ENCODE results near the gene CD2BP2. TPM values are rescaled to one million over a fixed set of nuclear protein-coding genes. Genes with fewer than 3 reads are reported as not detected.
A peak's percentile ranks its signal among the peaks of the same experiment; 100 is the strongest.

Gene CD2BP2
- total RNA-seq, 1 experiment from 2014 or later: 44.2 TPM

DNA sequence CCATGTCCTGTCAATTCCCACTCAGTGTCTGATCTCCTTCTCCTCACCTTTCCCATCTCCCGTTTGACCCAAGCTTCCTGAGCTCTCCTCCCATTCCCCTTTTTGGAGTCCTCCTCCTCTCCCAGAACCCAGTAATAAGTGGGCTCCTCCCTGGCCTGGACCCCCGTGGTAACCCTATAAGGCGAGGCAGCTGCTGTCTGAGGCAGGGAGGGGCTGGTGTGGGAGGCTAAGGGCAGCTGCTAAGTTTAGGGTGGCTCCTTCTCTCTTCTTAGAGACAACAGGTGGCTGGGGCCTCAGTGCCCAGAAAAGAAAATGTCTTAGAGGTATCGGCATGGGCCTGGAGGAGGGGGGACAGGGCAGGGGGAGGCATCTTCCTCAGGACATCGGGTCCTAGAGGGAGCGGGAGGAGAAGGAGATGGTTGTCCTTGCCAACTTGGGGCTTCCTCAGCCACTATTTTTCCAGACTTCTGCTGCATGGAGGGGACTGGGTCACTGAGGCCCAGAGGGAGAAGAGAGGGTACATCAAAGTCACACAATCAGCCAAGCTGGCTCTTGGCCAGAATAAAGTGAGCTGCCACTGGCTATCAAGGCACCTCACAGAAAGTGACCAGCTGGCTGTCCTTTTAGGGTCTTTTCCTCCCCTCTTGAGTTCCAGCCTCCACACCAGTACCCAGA is 17.1 kb upstream of the CD2BP2 start:
- DNase-seq: no peak
- Histone ChIP-seq H3K4me3 (ENCODE audit: insufficient read depth, low read depth, low read length) (no peak overlapping the region), H3K27me3 (ENCODE audit: control insufficient read depth, insufficient read depth, low read length) (no peaks in the 10 kb centered on the region), H3K36me3 (replicated peaks; ENCODE audit: control insufficient read depth, insufficient read depth, low read length) (no peaks in the 10 kb centered on the region)

DNA sequence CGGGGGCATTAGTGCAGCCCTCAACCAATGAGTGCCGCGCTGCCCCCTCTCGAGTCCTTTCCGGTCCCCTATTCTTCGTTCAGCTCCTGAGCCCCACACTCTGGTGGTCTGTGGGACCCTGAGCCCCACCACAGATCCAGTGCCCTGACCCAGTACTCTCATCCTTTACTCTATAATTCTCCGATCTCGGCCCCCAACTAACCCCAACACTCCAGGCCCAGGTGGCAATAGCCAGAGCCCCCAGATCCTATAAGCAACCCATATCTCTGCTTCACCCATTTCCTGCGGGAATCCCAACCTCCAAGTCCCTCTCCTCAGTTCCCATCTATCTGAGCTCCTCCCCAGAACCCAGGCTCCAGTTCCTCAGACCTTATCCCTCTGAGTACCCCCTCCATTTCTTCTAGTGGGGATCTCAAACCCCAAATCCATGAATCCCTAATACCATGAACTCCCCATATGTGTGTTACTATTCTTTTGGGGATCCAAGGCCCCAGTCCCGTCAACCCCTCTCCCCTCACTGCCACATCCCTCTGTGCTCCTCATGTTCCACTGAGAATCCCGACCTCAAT is 16.2 kb upstream of the CD2BP2 start:
- DNase-seq: no peak
- Histone ChIP-seq H3K4me3 (ENCODE audit: insufficient read depth, low read depth, low read length) (peak overlapping the region; percentile 43), H3K27me3 (ENCODE audit: control insufficient read depth, insufficient read depth, low read length) (no peaks in the 10 kb centered on the region), H3K36me3 (replicated peaks; ENCODE audit: control insufficient read depth, insufficient read depth, low read length) (no peaks in the 10 kb centered on the region)

DNA sequence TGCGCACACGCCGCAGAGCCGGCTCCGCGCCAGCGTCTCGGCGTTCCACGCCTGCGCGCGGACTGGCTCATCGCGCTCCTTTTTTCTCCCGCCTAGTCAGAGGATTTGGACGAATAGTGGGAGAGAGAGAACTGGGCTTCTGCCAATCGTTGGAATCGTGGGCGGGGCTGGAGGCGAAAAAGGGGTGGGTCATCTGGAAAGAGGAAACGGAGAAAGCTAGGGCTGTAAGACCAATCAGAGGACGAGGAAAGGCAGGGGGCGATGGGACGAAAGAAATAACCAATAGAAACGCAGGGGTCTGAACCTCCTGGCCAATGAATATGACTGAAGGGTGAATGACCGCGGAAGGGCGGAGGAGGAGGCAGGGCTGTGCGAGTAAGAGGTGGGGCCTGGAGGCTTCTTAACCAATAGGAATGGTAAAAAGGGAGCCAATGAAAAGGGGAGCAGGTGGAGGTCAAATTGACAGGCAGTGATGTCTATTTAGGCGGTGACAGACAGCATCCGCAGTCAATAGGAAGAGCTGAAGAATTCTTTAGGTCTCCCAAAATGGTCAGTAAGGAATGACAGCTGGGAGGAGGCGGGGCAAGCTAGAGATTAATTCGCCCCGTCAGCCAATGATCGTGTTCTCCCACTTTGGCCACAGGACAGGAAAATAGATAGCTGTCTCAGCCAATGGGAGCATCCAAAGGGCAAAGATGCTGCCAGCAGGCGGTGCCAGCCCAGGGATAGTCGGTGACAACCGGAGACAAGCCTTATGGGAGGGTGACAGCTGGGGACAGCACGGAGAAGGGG is 15.5 kb upstream of the CD2BP2 start, which contains the start of gene TBC1D10B:
TBC1D10B (minus strand) TSS at position 39 of the 792 bp plus-strand sequence. CDS start 311 bp downstream, outside the sequence.
- H3K4me3 ChIP-seq (ENCODE audit: insufficient read depth, low read depth, low read length): peak within 1 kb of the TSS; percentile 62
- H3K36me3 ChIP-seq (replicated peaks; ENCODE audit: control insufficient read depth, insufficient read depth, low read length): no peaks in the 10 kb centered on the region
- H3K27me3 ChIP-seq (ENCODE audit: control insufficient read depth, insufficient read depth, low read length): no peaks in the 10 kb centered on the region
- DNase-seq: peak; percentile 98

DNA sequence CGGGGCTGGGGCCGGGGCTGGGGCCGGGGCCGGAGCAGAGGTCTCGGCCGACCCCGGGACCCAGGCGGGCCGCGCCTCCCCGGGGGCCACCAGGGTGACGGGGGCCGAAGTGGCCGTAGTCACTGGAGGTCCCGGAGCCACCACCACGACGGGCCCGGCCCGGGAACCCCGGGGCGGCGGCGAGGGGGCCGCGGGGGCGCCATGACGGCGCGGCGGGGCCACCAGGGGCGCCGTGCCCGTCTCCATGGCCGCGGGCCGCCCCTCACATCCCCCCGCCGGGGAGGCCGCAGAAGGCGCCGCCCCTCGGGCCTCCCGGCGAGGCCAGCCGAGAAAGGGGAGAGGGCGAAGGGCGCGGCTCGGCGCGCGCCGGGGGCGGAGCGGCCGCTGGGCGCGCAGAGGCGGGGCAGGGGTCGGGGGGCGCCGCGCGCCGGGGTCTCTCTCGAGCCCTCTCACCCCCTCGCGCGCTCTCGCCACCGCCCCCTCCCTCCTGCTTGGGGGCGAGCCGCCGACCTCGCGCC is 14.9 kb upstream of the CD2BP2 start:
- no peaks in the 10 kb centered on the region; the same call in 1 of the 2 replicates for H3K36me3 ChIP-seq (replicated peaks; ENCODE audit: control insufficient read depth, insufficient read depth, low read length)
- no peaks in the 10 kb centered on the region for H3K27me3 ChIP-seq (ENCODE audit: control insufficient read depth, insufficient read depth, low read length)
- no peak for DNase-seq
- peak overlapping the region; percentile 62 for H3K4me3 ChIP-seq (ENCODE audit: insufficient read depth, low read depth, low read length)

DNA sequence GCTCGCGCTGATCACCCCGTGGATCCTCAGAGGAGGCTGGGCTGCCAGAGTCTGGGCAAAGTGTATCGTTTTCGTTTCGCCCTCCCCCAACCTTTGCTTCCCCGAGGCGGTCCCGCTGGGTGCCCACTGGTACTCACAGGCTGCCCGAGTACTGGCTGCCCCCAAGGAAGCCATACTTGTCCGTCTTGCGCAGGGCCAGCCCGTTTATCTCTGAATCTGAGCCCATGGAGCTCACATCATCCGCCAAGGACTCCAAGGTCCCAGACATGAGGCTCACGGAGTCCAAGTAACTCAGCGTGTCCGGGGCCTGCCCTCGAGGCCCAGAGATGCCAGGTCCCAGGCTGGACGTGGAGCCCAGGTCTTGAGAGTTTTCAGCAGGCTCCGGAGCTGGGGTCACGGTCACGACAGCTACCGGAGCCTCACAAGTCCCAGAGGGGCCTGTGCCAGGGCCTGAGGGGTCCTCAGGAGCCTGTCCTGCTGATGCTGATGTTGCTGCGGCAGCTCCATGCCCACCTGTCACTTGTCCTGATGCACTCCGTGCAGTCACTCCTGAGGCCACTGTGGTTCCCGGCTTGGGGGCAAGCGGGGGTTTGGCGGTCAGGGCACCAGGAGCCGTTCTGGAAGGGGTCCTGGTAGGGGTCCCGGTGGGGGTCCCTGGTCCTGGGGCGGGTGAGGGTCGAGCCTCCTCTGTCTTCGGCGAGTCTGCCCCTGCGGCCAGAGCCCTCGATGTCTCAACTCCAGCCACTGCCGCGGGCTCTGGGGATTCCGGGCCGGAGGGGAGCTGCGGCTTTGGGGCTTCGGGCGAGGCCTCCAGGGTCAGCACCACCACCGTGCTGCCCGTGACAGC is 14.2 kb upstream of the CD2BP2 start:
- Histone ChIP-seq H3K36me3 (replicated peaks; ENCODE audit: control insufficient read depth, insufficient read depth, low read length) (peaks cover 1% of the 10 kb centered on the region), H3K4me3 (ENCODE audit: insufficient read depth, low read depth, low read length) (peak overlapping the region; percentile 62), H3K27me3 (ENCODE audit: control insufficient read depth, insufficient read depth, low read length) (no peaks in the 10 kb centered on the region)
- DNase-seq: no peak

DNA sequence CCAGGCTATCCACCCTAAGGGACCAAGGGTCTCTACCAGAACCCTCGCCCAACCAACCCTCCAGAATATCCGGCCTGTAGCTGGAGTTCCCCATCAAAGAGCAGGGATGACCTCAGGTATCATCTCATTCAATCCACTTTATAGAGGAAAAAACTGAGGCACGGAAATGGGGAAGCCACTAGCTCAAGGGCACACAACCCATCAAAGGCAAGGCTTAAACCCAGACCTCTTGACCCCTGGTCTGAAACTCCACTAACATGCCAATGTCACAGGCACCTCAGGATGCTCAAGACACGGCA is 13.6 kb upstream of the CD2BP2 start:
- no peaks in the 10 kb centered on the region for H3K27me3 ChIP-seq (ENCODE audit: control insufficient read depth, insufficient read depth, low read length)
- peaks cover 1% of the 10 kb centered on the region for H3K36me3 ChIP-seq (replicated peaks; ENCODE audit: control insufficient read depth, insufficient read depth, low read length)
- no peak for DNase-seq
- peak overlapping the region; percentile 62 for H3K4me3 ChIP-seq (ENCODE audit: insufficient read depth, low read depth, low read length)

DNA sequence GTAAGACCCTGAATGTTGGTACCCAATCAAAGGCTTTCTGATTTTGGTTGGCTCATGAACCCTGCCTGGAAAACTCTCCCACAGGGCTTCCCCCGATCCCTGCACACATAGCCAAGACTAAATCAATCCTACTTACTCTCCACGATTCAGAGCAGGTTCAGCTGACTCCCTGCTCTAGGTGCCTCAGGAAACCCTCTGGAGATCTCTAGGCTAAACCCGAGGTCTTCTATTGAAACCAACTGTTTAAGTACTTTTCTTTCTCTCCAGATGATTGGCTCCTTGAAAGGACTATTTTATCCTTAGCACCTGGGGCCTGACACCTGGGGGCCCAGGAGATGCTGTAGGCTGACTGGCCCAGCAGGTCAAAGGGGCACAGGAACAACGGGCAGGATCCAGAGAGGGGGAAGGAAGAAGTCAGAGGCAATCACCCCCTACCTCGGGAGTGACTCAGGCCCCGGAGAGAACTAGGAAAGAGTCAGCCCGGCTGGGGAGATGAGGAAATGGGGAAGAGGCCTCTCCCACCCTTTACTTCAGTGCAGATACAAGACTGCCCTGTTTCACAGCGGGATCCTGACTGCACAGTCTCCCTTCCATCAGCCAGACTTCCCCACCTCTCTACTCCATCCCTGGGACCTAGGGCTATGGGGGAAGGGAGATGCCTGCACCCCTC is 13.1 kb upstream of the CD2BP2 start:
- Histone ChIP-seq H3K36me3 (replicated peaks; ENCODE audit: control insufficient read depth, insufficient read depth, low read length) (peaks cover 1% of the 10 kb centered on the region), H3K4me3 (ENCODE audit: insufficient read depth, low read depth, low read length) (peak overlapping the region; percentile 62), H3K27me3 (ENCODE audit: control insufficient read depth, insufficient read depth, low read length) (no peaks in the 10 kb centered on the region)
- no peak for DNase-seq

DNA sequence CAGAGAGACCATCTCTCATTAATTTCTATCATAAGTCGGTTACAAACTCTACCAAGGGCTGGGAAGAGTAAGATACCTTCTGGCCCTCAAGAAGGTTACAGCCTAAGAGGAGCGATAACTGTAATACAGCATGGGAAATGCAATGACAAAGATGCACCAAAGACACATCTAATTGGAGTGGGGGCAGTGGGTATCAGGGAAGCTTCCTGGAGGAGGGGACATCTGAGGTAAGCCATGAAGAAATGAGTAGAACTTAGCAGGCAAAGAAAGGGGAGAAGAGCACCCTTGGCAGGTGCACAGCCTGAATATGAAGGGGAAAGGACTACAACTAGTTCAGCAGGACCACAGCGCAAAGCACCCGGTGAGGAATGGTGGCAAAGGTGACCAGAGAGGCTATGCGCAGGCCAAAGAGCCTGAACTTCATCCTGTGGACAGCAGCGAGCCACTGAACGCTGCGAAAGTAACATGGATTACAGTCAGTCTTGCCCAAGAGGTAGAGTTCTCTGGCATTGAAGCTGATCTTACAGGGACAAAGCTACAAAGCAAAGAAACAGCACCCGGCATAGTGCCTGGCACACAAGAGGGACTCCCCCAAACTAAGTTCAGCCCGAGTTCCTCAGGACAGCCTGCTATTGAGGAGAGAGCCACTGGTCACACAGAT is 12.4 kb upstream of the CD2BP2 start:
- H3K27me3 ChIP-seq (ENCODE audit: control insufficient read depth, insufficient read depth, low read length): no peaks in the 10 kb centered on the region
- no peak for DNase-seq
- H3K36me3 ChIP-seq (replicated peaks; ENCODE audit: control insufficient read depth, insufficient read depth, low read length): peaks cover 1% of the 10 kb centered on the region
- H3K4me3 ChIP-seq (ENCODE audit: insufficient read depth, low read depth, low read length): no peak overlapping the region

DNA sequence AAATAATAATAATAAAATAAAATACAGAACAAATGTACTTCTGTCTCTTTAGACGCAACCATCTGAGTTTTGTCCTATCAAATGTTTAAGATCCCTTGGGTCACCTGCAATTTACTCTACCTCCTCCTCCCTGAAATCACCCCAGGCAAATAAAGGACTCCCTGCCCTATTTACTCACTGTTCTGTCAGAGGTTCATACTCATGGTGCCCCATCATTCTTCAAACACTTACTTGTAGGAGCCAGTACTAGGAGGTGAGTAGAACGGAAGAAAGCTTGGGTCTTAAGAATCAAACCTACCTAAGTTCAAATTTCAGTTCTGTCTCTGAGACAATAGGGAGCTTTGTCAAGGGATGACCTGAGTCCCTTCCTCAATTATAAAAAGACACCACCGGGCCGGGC is 11.4 kb upstream of the CD2BP2 start:
- H3K36me3 ChIP-seq (replicated peaks; ENCODE audit: control insufficient read depth, insufficient read depth, low read length): peaks cover 1% of the 10 kb centered on the region
- H3K27me3 ChIP-seq (ENCODE audit: control insufficient read depth, insufficient read depth, low read length): no peaks in the 10 kb centered on the region
- no peak for DNase-seq
- H3K4me3 ChIP-seq (ENCODE audit: insufficient read depth, low read depth, low read length): no peak overlapping the region

DNA sequence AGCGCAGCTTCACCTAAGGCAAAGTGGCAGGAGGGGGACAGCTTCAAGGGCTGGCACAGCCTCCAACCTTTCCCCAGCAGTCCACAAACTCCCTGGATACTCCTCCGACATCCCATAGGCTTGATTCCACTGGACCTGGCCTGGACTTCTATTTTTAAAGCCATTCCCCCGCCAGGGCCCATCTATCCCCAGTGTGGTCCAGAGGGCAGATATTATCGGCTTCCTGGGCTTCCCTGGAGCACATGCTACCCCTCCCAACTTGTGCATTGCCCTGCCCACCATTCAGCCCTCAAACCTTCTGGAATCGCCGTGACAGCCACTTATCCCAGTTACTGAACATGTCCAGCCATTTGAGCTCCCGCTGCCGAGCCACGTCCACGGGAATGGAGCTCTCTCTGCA is 10.1 kb upstream of the CD2BP2 start:
- H3K36me3 ChIP-seq (replicated peaks; ENCODE audit: control insufficient read depth, insufficient read depth, low read length): peaks cover 1% of the 10 kb centered on the region
- no peaks in the 10 kb centered on the region for H3K27me3 ChIP-seq (ENCODE audit: control insufficient read depth, insufficient read depth, low read length)
- DNase-seq: no peak
- no peak overlapping the region for H3K4me3 ChIP-seq (ENCODE audit: insufficient read depth, low read depth, low read length)

DNA sequence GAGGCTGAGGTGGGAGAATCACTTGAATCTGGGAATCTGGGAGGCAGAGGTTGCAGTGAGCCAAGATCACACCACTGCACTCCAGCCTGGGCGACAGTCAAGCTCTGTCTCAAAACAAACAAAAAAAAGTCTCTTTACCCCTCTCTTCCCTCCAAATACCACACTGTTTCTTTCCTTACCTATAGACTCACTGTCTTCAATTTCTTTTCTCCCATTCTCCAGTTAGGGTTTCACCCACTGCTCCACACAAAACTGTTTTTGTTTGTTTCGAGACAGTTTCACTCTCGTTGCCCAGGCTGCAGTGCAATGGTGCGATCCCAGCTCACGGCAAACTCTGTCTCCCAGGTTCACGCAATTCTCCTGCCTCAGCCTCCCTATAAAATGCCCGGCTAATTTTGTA is 6.1 kb upstream of the CD2BP2 start:
- DNase-seq: no peak
- peaks cover 1% of the 10 kb centered on the region for H3K36me3 ChIP-seq (replicated peaks; ENCODE audit: control insufficient read depth, insufficient read depth, low read length)
- H3K4me3 ChIP-seq (ENCODE audit: insufficient read depth, low read depth, low read length): no peak overlapping the region
- no peaks in the 10 kb centered on the region for H3K27me3 ChIP-seq (ENCODE audit: control insufficient read depth, insufficient read depth, low read length)

DNA sequence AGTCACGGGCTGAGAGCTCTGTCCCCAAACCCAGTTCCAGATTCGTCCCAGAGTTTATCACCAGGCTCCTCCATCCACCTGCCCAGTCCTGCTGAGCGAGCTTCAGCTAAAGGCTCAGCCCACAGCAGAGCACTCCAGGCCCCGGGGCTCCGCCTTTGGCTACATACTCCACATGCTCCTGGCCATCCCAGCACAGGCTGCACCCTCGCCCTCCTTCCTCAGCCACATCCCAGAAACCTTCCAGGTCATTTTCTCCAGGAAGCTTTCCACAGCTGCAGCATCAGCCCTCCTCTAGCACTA is 4.7 kb upstream of the CD2BP2 start:
- no peaks in the 10 kb centered on the region for H3K27me3 ChIP-seq (ENCODE audit: control insufficient read depth, insufficient read depth, low read length)
- DNase-seq: no peak
- H3K4me3 ChIP-seq (ENCODE audit: insufficient read depth, low read depth, low read length): no peak overlapping the region
- H3K36me3 ChIP-seq (replicated peaks; ENCODE audit: control insufficient read depth, insufficient read depth, low read length): no peaks in the 10 kb centered on the region; the same call in none of the 2 replicates

DNA sequence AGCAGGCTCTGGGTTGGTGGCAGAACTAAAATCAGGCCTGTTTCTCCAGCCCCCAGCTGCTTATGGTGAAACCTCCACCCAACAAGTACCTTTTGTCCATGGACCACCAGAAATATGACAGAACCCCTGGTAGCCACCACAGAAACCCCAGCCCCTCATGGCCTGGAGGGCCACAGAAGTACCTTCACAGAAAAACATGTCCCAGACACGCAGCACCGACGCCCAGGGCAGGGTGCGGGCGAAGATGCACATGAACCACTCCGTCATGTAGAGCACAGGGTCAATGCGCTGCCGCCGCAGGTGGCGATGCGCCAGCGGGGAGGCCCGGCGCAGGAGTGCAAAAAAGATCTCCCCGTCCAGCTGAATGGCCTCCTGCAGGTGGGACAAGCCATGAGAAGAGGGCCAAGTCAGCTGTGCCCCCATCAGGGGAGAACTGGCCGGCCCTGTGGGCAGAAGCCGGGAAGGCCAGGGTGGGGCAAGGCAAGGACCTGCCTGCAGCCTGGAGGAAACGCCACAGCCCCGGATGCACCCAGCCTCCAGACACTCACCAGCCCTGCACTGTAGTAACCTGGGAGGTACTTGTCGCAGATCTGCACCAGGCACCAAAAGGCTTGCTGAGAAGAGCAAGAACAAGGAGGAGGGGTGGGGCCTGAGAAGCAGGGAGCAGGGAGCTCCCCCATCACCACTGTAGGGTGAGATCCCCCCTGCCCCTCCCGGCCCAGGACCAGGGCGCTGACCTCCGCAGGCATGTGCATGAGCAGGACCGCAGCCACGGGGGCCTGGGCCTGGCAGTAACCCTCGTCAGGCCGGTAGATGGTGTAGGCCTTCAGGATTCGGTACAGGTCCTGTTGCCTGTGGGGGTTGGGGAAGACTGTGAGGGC is 4.1 kb upstream of the CD2BP2 start:
- Histone ChIP-seq H3K27me3 (ENCODE audit: control insufficient read depth, insufficient read depth, low read length) (no peaks in the 10 kb centered on the region), H3K4me3 (ENCODE audit: insufficient read depth, low read depth, low read length) (no peak overlapping the region), H3K36me3 (replicated peaks; ENCODE audit: control insufficient read depth, insufficient read depth, low read length) (no peaks in the 10 kb centered on the region; the same call in none of the 2 replicates)
- DNase-seq: no peak

Data from H7 (cell line).